ENCODE measurements around the gene WASL. TPM values are rescaled to one million over a fixed set of nuclear protein-coding genes. Genes with fewer than 3 reads are reported as not detected.
"Not testable (repeated sequence)": the region's sequence is repeated elsewhere in the genome, so short reads cannot be mapped to it uniquely, and the experiment has no call there.

Gene WASL
- total and polyA plus RNA-seq, 10 of the 15 experiments (the other 5 are each of a cell fraction or from before 2014, with no cell fraction given) = 2.0 to 6.4 (median 3.5) TPM

DNA sequence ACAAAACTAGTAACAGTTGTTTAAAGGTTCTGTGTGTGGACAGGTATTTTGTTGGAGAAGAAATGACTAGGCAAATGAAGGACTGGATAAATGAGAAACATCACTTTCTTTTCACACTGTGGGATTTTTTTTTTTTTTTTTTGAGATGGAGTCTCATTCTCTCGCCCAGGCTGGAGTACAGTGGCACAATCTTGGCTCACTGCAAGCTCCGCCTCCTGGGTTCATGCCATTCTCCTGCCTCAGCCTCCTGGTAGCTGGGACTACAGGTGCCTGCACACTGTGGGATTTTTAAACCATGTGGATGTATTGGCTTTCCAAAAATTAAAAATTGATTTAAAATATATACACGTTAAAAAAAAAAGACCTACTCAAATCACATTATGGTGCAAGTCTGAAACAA lies 28.3 kb downstream of the WASL start:
- H3K4me3 ChIP-seq; in situ Hi-C loops (cut with MboI); H3K9ac ChIP-seq (ENCODE audit: control insufficient read depth, insufficient read depth, low read length); H3K27ac ChIP-seq (ENCODE audit: control insufficient read depth, insufficient read depth); H3K9me3 ChIP-seq (replicated peaks; ENCODE audit: control insufficient read depth, insufficient read depth, low read length); FAIRE-seq; H3K4me2 ChIP-seq (ENCODE audit: control insufficient read depth, insufficient read depth); H4K20me1 ChIP-seq (ENCODE audit: control insufficient read depth, insufficient read depth); BruUV-seq (replicated peaks); ATAC-seq; H3K27me3 ChIP-seq (replicated peaks in 1 of 2; ENCODE audit: control insufficient read depth in 2 of 2, insufficient read depth in 2 of 2, low read length in 1 of 2); H2AFZ ChIP-seq (ENCODE audit: control insufficient read depth, low read depth, low read length); H3K36me3 ChIP-seq (ENCODE audit: control insufficient read depth in 2 of 2, insufficient read depth in 2 of 2, low read length in 1 of 2); DNase-seq (ENCODE audit: low read depth, low spot score); intact Hi-C loops (cut with micrococcal nuclease; ENCODE audit: unreplicated experiment): not testable (repeated sequence)
- peaks cover 57% of the 10 kb centered on the region for H3K79me2 ChIP-seq (ENCODE audit: control insufficient read depth, insufficient read depth, low read length)
- 100% methylated on average over 3 of the region's 3 CpGs for WGBS (ENCODE audit: insufficient coverage, insufficient replicate concordance, low lambda C conversion rate, missing lambda C conversion rate)
- ChIA-PET RAD21 (ENCODE audit: unreplicated experiment) (interaction anchor here (0.7 kb wide), 1 partner anchor 68 kb away, joined by 3 read pairs; no protein-coding TSS in a partner anchor), POLR2A (interaction anchor here (0.7 to 0.8 kb wide), 2 partner anchors 26 to 71 kb away, joined by 3 read pairs; no protein-coding TSS in a partner anchor), SMC1A (ENCODE audit: uncharacterized antibody, unreplicated experiment) (interaction anchor here (1.2 kb wide), 1 partner anchor 11 kb away, joined by 3 read pairs; no protein-coding TSS in a partner anchor), CTCF (interaction anchor here (1.1 to 1.6 kb wide), 2 partner anchors 19 to 38 kb away, joined by 3 to 4 read pairs; no protein-coding TSS in a partner anchor)
- peaks cover 14% of the 10 kb centered on the region; the same call in 1 of the 2 replicates for H3K4me1 ChIP-seq (ENCODE audit: control insufficient read depth, insufficient read depth, low read length)

DNA sequence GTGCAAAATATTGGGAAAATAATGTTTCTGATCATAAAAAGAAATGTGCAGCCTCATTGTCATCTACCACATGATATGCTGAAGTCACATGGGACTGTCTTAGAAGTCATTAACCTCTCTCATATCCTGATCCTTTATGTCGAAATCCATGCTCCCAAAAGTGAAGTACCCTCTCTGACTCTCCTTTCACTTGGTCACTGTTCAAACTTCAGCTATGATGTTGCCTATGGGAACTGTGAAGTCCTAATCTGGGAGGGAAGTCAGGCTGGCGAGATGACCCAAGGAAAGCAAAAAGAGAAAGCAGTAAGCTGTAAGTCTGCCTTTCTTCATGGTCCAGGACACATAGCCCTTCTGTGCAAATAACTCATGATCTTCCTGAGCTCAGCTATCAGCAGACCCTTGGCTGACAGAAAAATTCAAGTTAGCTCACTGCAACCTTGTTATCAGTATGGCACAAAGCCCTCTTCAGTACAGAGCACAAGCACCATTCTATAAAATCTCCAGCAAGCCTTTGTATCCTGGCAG lies 29.5 kb downstream of the WASL start:
- no peaks in the 10 kb centered on the region for H3K9me3 ChIP-seq (replicated peaks; ENCODE audit: control insufficient read depth, insufficient read depth, low read length)
- TF ChIP-seq NFYA (IDR thresholded peaks at IDR 0.05; ENCODE audit: borderline replicate concordance, low read depth, low read length) = no peak
- no peak for TF ChIP-seq YY1 (IDR thresholded peaks at IDR 0.05; ENCODE audit: low read depth, low read length)
- no peak for TF ChIP-seq SMC3 (IDR thresholded peaks at IDR 0.05; ENCODE audit: borderline replicate concordance, low read length)
- TF ChIP-seq CREM (IDR thresholded peaks at IDR 0.05; ENCODE audit: low read depth) = no peak
- TF ChIP-seq HDAC6 (IDR thresholded peaks at IDR 0.05; ENCODE audit: unreplicated experiment) = no peak
- TF ChIP-seq PAX8 (IDR thresholded peaks at IDR 0.05) = no peak
- TF ChIP-seq ATF7 (IDR thresholded peaks at IDR 0.05; ENCODE audit: low read depth) = no peak
- in situ Hi-C loops (cut with MboI) = no loop called here
- H3K27ac ChIP-seq (ENCODE audit: control insufficient read depth, insufficient read depth) = no peak overlapping the region
- RAD21 ChIA-PET (ENCODE audit: unreplicated experiment) = interaction anchor here (1.0 to 1.2 kb wide), 2 partner anchors 15 to 30 kb away, joined by 3 read pairs; partner anchors contain the start of gene WASL
- no peak overlapping the region for H3K4me2 ChIP-seq (ENCODE audit: control insufficient read depth, insufficient read depth)
- intact Hi-C loops (cut with micrococcal nuclease; ENCODE audit: unreplicated experiment) = no loop called here
- H4K20me1 ChIP-seq (ENCODE audit: control insufficient read depth, insufficient read depth) = no peaks in the 10 kb centered on the region
- DNase-seq (ENCODE audit: low read depth, low spot score) (no peak), ATAC-seq (peak; percentile 12; the same call in 2 of the 3 replicates), FAIRE-seq (no peak)
- H3K36me3 ChIP-seq (ENCODE audit: control insufficient read depth in 2 of 2, insufficient read depth in 2 of 2, low read length in 1 of 2) = peaks cover 0 to 2% of the 10 kb centered on the region in 2 experiments; a peak in 1 of 4 replicates
- H3K79me2 ChIP-seq (ENCODE audit: control insufficient read depth, insufficient read depth, low read length) = peaks cover 48% of the 10 kb centered on the region
- CTCF ChIA-PET = no interaction called here
- no peak overlapping the region for H3K4me3 ChIP-seq
- POLR2A ChIA-PET = no interaction called here
- SMC1A ChIA-PET (ENCODE audit: uncharacterized antibody, unreplicated experiment) = interaction anchor here (0.9 to 1.2 kb wide), 4 partner anchors 9 to 74 kb away, joined by 3 to 4 read pairs (median 4); no protein-coding TSS in a partner anchor
- H3K4me1 ChIP-seq (ENCODE audit: control insufficient read depth, insufficient read depth, low read length) = 0 out of 2 replicates have a peak, but pooled peaks cover 6% of the 10 kb centered on the region
- no peak overlapping the region for H3K9ac ChIP-seq (ENCODE audit: control insufficient read depth, insufficient read depth, low read length)
- no TSS peak for BruUV-seq (replicated peaks)
- 81% methylated on average over 2 of the region's 2 CpGs for WGBS (ENCODE audit: insufficient coverage, insufficient replicate concordance, low lambda C conversion rate, missing lambda C conversion rate)
- H3K27me3 ChIP-seq (replicated peaks in 1 of 2; ENCODE audit: control insufficient read depth in 2 of 2, insufficient read depth in 2 of 2, low read length in 1 of 2) = no peaks in the 10 kb centered on the region
- no peak overlapping the region for H2AFZ ChIP-seq (ENCODE audit: control insufficient read depth, low read depth, low read length)
